HepG2 (cell line): ENCODE measurements around the gene SIAH2. TPM values are rescaled to one million over a fixed set of nuclear protein-coding genes. Genes with fewer than 3 reads are reported as not detected.
A peak's percentile ranks its signal among the peaks of the same experiment; 100 is the strongest.

ENCODE experiments used
- ADNP ChIP-seq: sonication (generic); formaldehyde crosslinking; IDR thresholded peaks from 2 replicates; pipeline ENCODE4 v1.4.0; 2020; ENCODE audit warnings: missing genetic modification reagents
- EP300 ChIP-seq, 3 experiments: sonication (generic) in 1 of 3; formaldehyde crosslinking in 1 of 3; IDR thresholded peaks; 2 replicates each; pipeline versions ENCODE4 v1.5.1 to v1.6.1; 2011 to 2020; ENCODE audit warnings: low read depth in 2 of 3, low read length in 2 of 3, borderline replicate concordance in 1 of 3, improper control_type of control experiment in 1 of 3, mild to moderate bottlenecking in 1 of 3, missing genetic modification reagents in 1 of 3, moderate library complexity in 1 of 3
- NFATC3 ChIP-seq: sonication (generic); formaldehyde crosslinking; IDR thresholded peaks from 2 replicates; pipeline ENCODE4 v1.5.1; 2020; ENCODE audit warnings: mild to moderate bottlenecking, missing genetic modification reagents
- NFYC ChIP-seq: IDR thresholded peaks from 2 replicates; pipeline ENCODE4 v1.6.1; 2016; ENCODE audit warnings: missing genetic modification reagents, missing compliant biosample characterization
- RBFOX2 ChIP-seq: fragments of 200-400 bp; formaldehyde crosslinking; IDR thresholded peaks from 2 replicates; pipeline ENCODE4 v1.6.1; 2017; ENCODE audit warnings: low read depth, mild to moderate bottlenecking, low read length
- SIN3A ChIP-seq: IDR thresholded peaks from 2 replicates; pipeline ENCODE4 v1.6.1; 2011; ENCODE audit warnings: low read depth, mild to moderate bottlenecking, control low read depth, low read length, borderline replicate concordance
- SRSF1 ChIP-seq: fragments of 200-400 bp; formaldehyde crosslinking; optimal IDR thresholded peaks from 2 replicates; pipeline ENCODE3; 2017; ENCODE audit warnings: mild to moderate bottlenecking, low read depth, low read length, moderate library complexity
- TP53 ChIP-seq: sonication (generic); formaldehyde crosslinking; conservative IDR thresholded peaks from 2 replicates; pipeline ENCODE4 v1.4.0; 2020; ENCODE audit warnings: missing genetic modification reagents
- XBP1 ChIP-seq: sonication (generic); formaldehyde crosslinking; IDR thresholded peaks from 2 replicates; pipeline ENCODE4 v1.5.0; 2020; ENCODE audit warnings: missing genetic modification reagents
- ZNF224 ChIP-seq: sonication (generic); formaldehyde crosslinking; IDR thresholded peaks from 2 replicates; pipeline ENCODE4 v1.5.0; 2020; ENCODE audit warnings: mild to moderate bottlenecking, missing genetic modification reagents
- ZNF3 ChIP-seq: IDR thresholded peaks from 2 replicates; pipeline ENCODE4 v1.7.0; 2017; ENCODE audit warnings: inconsistent platforms
- ZNF354B ChIP-seq: sonication (generic); formaldehyde crosslinking; IDR thresholded peaks from 2 replicates; pipeline ENCODE4 v1.8.0; 2022; ENCODE audit warnings: mild to moderate bottlenecking, missing genetic modification reagents
- ZNF567 ChIP-seq: sonication (generic); formaldehyde crosslinking; IDR thresholded peaks from 2 replicates; pipeline ENCODE4 v1.8.1; 2023; ENCODE audit warnings: mild to moderate bottlenecking, missing genetic modification reagents, borderline replicate concordance
- ZNF570 ChIP-seq: sonication (generic); formaldehyde crosslinking; IDR thresholded peaks from 2 replicates; pipeline ENCODE4 v1.4.0; 2020; ENCODE audit warnings: mild to moderate bottlenecking, missing genetic modification reagents, borderline replicate concordance
- ZNF598 ChIP-seq: sonication (generic); formaldehyde crosslinking; IDR thresholded peaks from 2 replicates; pipeline ENCODE4 v1.5.1; 2020; ENCODE audit warnings: mild to moderate bottlenecking, missing genetic modification reagents, borderline replicate concordance
- ZNF737 ChIP-seq: sonication (generic); formaldehyde crosslinking; IDR thresholded peaks from 2 replicates; pipeline ENCODE4 v1.5.0; 2020; ENCODE audit warnings: missing genetic modification reagents, mild to moderate bottlenecking, borderline replicate concordance
- ZNF782 ChIP-seq: sonication (generic); formaldehyde crosslinking; IDR thresholded peaks from 2 replicates; pipeline ENCODE4 v1.4.0; 2020; ENCODE audit warnings: missing genetic modification reagents, mild to moderate bottlenecking, borderline replicate concordance
- ZSCAN30 ChIP-seq: sonication (generic); formaldehyde crosslinking; IDR thresholded peaks from 2 replicates; pipeline ENCODE4 v1.5.0; 2020; ENCODE audit warnings: mild to moderate bottlenecking, missing genetic modification reagents
- polyA plus RNA-seq, 8 experiments: library from polyadenylated mRNA; depleted of rRNA in 3 of 8; stranded (reverse) in 7 of 8; unstranded in 1 of 8; fragments of >200 nt; fragmentation: Illumina TruSeq in 4 of 8; extraction: Trizol in 4 of 8; gene quantifications; 2 replicates each; pipeline versions ENCODE4 v1.2.1 to v1.2.3, GENCODE V29; 2011 to 2016; ENCODE audit warnings: low read depth in 4 of 8, missing spikeins in 1 of 8, mixed read lengths in 1 of 8; ENCODE audit not compliant: insufficient read depth in 1 of 8
- total RNA-seq, 5 experiments: library from RNA; depleted of rRNA; stranded (reverse); fragments of >200 nt; fragmentation: Illumina TruSeq; extraction: Trizol; gene quantifications; 2 replicates each; pipeline ENCODE4 v1.2.3, GENCODE V29; 2016; ENCODE audit warnings: low read depth in 1 of 5
- TF ChIP-seq, protein P1 (sequence below): sonication (generic); formaldehyde crosslinking; conservative IDR thresholded peaks from 2 replicates; pipeline ENCODE4 v1.4.0; 2020; ENCODE audit warnings: missing genetic modification reagents
- TF ChIP-seq, protein P2 (sequence below): sonication (generic); formaldehyde crosslinking; IDR thresholded peaks from 2 replicates; pipeline ENCODE4 v1.8.0; 2022; ENCODE audit warnings: mild to moderate bottlenecking, missing genetic modification reagents
- TF ChIP-seq, protein P3 (sequence below): sonication (generic); formaldehyde crosslinking; IDR thresholded peaks from 2 replicates; pipeline ENCODE4 v1.5.1; 2020; ENCODE audit warnings: mild to moderate bottlenecking, missing genetic modification reagents
- TF ChIP-seq, protein P4 (sequence below): sonication (generic); formaldehyde crosslinking; IDR thresholded peaks from 2 replicates; pipeline ENCODE4 v1.9.0; 2022; ENCODE audit warnings: low read depth, missing genetic modification reagents

SIAH2 gene
- total and polyA plus RNA-seq, 2 of the 13 experiments (the other 11 are each of a cell fraction or from before 2014, with no cell fraction given), result 71.8 to 117 TPM

DNA sequence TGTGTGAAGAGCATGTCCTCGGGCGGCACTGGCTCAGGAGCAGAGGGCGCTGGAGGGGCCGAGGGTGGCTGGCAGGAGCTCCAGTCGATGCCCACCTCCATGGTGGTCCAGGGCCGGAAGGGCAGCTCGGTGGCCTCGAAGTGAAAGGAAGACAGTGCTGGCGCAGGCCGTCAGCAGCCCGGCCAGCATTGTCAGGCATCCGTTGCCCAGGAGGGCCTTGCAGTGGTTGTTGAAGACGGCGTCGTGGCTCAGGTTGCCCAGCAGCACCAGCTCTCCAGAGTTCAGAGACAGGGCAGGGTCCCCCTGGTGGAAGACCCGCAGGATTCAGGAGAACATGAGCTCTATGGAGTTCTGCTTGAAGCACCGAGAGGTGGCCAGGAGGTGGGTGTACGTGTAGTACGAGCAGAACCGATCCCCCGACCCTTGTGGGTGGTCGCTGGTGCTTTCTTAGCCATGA is 16.5 kb upstream of the SIAH2 start (continued):
- TF ChIP-seq SRSF1, result no peak
- TF ChIP-seq, protein P1, sequence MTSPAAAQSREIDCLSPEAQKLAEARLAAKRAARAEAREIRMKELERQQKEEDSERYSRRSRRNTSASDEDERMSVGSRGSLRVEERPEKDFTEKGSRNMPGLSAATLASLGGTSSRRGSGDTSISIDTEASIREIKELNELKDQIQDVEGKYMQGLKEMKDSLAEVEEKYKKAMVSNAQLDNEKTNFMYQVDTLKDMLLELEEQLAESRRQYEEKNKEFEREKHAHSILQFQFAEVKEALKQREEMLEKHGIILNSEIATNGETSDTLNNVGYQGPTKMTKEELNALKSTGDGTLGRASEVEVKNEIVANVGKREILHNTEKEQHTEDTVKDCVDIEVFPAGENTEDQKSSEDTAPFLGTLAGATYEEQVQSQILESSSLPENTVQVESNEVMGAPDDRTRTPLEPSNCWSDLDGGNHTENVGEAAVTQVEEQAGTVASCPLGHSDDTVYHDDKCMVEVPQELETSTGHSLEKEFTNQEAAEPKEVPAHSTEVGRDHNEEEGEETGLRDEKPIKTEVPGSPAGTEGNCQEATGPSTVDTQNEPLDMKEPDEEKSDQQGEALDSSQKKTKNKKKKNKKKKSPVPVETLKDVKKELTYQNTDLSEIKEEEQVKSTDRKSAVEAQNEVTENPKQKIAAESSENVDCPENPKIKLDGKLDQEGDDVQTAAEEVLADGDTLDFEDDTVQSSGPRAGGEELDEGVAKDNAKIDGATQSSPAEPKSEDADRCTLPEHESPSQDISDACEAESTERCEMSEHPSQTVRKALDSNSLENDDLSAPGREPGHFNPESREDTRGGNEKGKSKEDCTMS (CRISPR knock-in tag), result no peak
- no peak for TF ChIP-seq EP300 (IDR thresholded peaks at IDR 0.05; ENCODE audit: low read depth in 2 of 2, low read length in 2 of 2)
- no peak for TF ChIP-seq EP300 (CRISPR knock-in tag; IDR thresholded peaks at IDR 0.05; ENCODE audit: borderline replicate concordance)
- TF ChIP-seq ZNF598 (CRISPR knock-in tag), result no peak
- TF ChIP-seq ZNF567 (CRISPR knock-in tag), result no peak
- TF ChIP-seq ZNF3 (CRISPR knock-in tag), result no peak
- no peak for TF ChIP-seq ZNF354B (CRISPR knock-in tag)
- no peak for TF ChIP-seq ZNF737 (CRISPR knock-in tag)
- no peak for TF ChIP-seq ZNF782
- TF ChIP-seq XBP1 (CRISPR knock-in tag), result no peak
- TF ChIP-seq, protein P2, sequence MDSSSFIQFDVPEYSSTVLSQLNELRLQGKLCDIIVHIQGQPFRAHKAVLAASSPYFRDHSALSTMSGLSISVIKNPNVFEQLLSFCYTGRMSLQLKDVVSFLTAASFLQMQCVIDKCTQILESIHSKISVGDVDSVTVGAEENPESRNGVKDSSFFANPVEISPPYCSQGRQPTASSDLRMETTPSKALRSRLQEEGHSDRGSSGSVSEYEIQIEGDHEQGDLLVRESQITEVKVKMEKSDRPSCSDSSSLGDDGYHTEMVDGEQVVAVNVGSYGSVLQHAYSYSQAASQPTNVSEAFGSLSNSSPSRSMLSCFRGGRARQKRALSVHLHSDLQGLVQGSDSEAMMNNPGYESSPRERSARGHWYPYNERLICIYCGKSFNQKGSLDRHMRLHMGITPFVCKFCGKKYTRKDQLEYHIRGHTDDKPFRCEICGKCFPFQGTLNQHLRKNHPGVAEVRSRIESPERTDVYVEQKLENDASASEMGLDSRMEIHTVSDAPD, result no peak
- no peak for TF ChIP-seq RBFOX2
- TF ChIP-seq NFYC (CRISPR knock-in tag), result no peak
- TF ChIP-seq, protein P3, sequence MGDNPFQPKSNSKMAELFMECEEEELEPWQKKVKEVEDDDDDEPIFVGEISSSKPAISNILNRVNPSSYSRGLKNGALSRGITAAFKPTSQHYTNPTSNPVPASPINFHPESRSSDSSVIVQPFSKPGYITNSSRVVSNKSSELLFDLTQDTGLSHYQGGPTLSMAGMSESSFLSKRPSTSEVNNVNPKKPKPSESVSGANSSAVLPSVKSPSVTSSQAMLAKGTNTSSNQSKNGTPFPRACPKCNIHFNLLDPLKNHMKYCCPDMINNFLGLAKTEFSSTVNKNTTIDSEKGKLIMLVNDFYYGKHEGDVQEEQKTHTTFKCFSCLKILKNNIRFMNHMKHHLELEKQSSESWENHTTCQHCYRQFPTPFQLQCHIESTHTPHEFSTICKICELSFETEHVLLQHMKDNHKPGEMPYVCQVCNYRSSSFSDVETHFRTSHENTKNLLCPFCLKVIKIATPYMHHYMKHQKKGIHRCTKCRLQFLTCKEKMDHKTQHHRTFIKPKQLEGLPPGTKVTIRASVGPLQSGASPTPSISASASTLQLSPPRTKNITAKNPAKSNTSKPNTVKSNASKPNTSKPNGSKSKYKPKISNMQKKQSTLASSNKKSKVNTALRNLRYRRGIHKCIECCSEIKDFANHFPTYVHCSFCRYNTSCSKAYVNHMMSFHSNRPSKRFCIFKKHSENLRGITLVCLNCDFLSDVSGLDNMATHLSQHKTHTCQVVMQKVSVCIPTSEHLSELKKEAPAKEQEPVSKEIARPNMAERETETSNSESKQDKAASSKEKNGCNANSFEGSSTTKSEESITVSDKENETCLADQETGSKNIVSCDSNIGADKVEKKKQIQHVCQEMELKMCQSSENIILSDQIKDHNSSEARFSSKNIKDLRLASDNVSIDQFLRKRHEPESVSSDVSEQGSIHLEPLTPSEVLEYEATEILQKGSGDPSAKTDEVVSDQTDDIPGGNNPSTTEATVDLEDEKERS (CRISPR knock-in tag), result peak; percentile 61; the same call in 1 of the 2 replicates
- TF ChIP-seq ZNF570, result no peak
- TF ChIP-seq ZNF224 (CRISPR knock-in tag), result no peak
- TF ChIP-seq, protein P4, sequence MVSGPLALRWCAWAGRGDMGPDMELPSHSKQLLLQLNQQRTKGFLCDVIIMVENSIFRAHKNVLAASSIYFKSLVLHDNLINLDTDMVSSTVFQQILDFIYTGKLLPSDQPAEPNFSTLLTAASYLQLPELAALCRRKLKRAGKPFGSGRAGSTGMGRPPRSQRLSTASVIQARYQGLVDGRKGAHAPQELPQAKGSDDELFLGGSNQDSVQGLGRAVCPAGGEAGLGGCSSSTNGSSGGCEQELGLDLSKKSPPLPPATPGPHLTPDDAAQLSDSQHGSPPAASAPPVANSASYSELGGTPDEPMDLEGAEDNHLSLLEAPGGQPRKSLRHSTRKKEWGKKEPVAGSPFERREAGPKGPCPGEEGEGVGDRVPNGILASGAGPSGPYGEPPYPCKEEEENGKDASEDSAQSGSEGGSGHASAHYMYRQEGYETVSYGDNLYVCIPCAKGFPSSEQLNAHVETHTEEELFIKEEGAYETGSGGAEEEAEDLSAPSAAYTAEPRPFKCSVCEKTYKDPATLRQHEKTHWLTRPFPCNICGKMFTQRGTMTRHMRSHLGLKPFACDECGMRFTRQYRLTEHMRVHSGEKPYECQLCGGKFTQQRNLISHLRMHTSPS (CRISPR knock-in tag), result no peak
- TF ChIP-seq TP53 (CRISPR knock-in tag), result no peak
- no peak for TF ChIP-seq SIN3A
- TF ChIP-seq ZSCAN30 (CRISPR knock-in tag), result no peak
- no peak for TF ChIP-seq NFATC3 (CRISPR knock-in tag)
- no peak for TF ChIP-seq ADNP
